Measurements from ENCODE around the gene LRRN2. TPM values are rescaled to one million over a fixed set of nuclear protein-coding genes. Genes with fewer than 3 reads are reported as not detected.

Gene LRRN2
- total RNA-seq, 4 donors from 2014 or later = 2.0 to 8.6 (median 3.9) TPM

GRCh38 chr1:204676043-204676442 is 9.5 kb downstream of the LRRN2 start:
- intact Hi-C loops (cut with DNase I) = no loop called here
- WGBS, 2 donors = 86 to 95% methylated on average over 2 of the region's 2 CpGs
- no peak for DNase-seq

GRCh38 chr1:204673909-204674649 is 11.5 kb downstream of the LRRN2 start:
- H3K9me3 ChIP-seq = no peaks in the 10 kb centered on the region
- no peaks in the 10 kb centered on the region for H3K36me3 ChIP-seq
- no peaks in the 10 kb centered on the region for H3K4me1 ChIP-seq
- H3K27ac ChIP-seq = no peak overlapping the region
- H3K27me3 ChIP-seq = no peaks in the 10 kb centered on the region
- H3K4me3 ChIP-seq (replicated peaks in 1 of 3) = no peak overlapping the region
- 34 to 43% methylated on average over 8 of the region's 8 CpGs for WGBS, 2 donors
- DNase-seq = peak in 1 of 2 donors; percentile 26
- intact Hi-C loops (cut with DNase I) = no loop called here
- TF ChIP-seq POLR2A (IDR thresholded peaks at IDR 0.05) (no peak), CTCF (IDR thresholded peaks at IDR 0.05) (no peak)

More at GRCh38 chr1:204676043-204676442, 9.5 kb downstream of the LRRN2 start:
- H3K9me3 ChIP-seq = no peaks in the 10 kb centered on the region
- no peaks in the 10 kb centered on the region for H3K4me1 ChIP-seq
- TF ChIP-seq POLR2A (IDR thresholded peaks at IDR 0.05) = no peak
- TF ChIP-seq CTCF (IDR thresholded peaks at IDR 0.05) = no peak
- H3K27ac ChIP-seq = no peak overlapping the region
- no peaks in the 10 kb centered on the region for H3K36me3 ChIP-seq
- no peak overlapping the region for H3K4me3 ChIP-seq (replicated peaks in 1 of 3)
- no peaks in the 10 kb centered on the region for H3K27me3 ChIP-seq

- TF ChIP-seq CTCF (IDR thresholded peaks at IDR 0.05) (no peak), POLR2A (IDR thresholded peaks at IDR 0.05) (no peak)
- intact Hi-C loops (cut with DNase I) = no loop called here
- 88 to 91% methylated on average over 2 of the region's 2 CpGs for WGBS, 2 donors
These were observed 12.3 kb downstream of the LRRN2 start for GRCh38 chr1:204673209-204673608.

GRCh38 chr1:204672482-204673121 is 12.9 kb downstream of the LRRN2 start:
- H3K27ac ChIP-seq = no peak overlapping the region
- no peak for TF ChIP-seq POLR2A (IDR thresholded peaks at IDR 0.05)
- no peak for TF ChIP-seq CTCF (IDR thresholded peaks at IDR 0.05)
- no peaks in the 10 kb centered on the region for H3K27me3 ChIP-seq
- H3K4me3 ChIP-seq (replicated peaks in 1 of 3) = no peak overlapping the region
- H3K4me1 ChIP-seq = no peaks in the 10 kb centered on the region
- H3K36me3 ChIP-seq = no peaks in the 10 kb centered on the region
- WGBS, 2 donors = 83 to 94% methylated on average over 10 of the region's 10 CpGs
- DNase-seq = no peak
- no peaks in the 10 kb centered on the region for H3K9me3 ChIP-seq
- intact Hi-C loops (cut with DNase I) = no loop called here

More at GRCh38 chr1:204673209-204673608, 12.3 kb downstream of the LRRN2 start:
- Histone ChIP-seq H3K4me1 (no peaks in the 10 kb centered on the region), H3K27me3 (no peaks in the 10 kb centered on the region), H3K27ac (no peak overlapping the region), H3K36me3 (no peaks in the 10 kb centered on the region), H3K4me3 (replicated peaks in 1 of 3) (no peak overlapping the region), H3K9me3 (no peaks in the 10 kb centered on the region)
- no peak for DNase-seq

- no peak overlapping the region for H3K27ac ChIP-seq
- no peak for DNase-seq
- H3K9me3 ChIP-seq = no peaks in the 10 kb centered on the region
- intact Hi-C loops (cut with DNase I) = no loop called here
- H3K4me3 ChIP-seq (replicated peaks in 1 of 3) = no peak overlapping the region
- H3K4me1 ChIP-seq = no peaks in the 10 kb centered on the region
- 87 to 92% methylated on average over 6 of the region's 6 CpGs for WGBS, 2 donors
- H3K36me3 ChIP-seq = no peaks in the 10 kb centered on the region
- TF ChIP-seq CTCF (IDR thresholded peaks at IDR 0.05) (no peak), POLR2A (IDR thresholded peaks at IDR 0.05) (no peak)
- H3K27me3 ChIP-seq = no peaks in the 10 kb centered on the region
These were observed 13.5 kb downstream of the LRRN2 start for GRCh38 chr1:204672069-204672468.
